ENCODE data around the gene PTPRA. TPM values are rescaled to one million over a fixed set of nuclear protein-coding genes. Genes with fewer than 3 reads are reported as not detected.

The PTPRA gene
- total RNA-seq, 1 experiment from 2014 or later: 45.2 TPM

GRCh38 chr20:2986466-2986865, 113.2 kb downstream of the PTPRA start:
- Histone ChIP-seq H3K23ac (ENCODE audit: insufficient read length, low read depth, low read length) (no peak overlapping the region), H2BK120ac (ENCODE audit: low read depth, low read length, poor library complexity, severe bottlenecking) (no peak overlapping the region), H3K27me3 (ENCODE audit: insufficient read depth, low read length) (no peaks in the 10 kb centered on the region), H4K5ac (ENCODE audit: insufficient read length, low read depth, low read length) (no peak overlapping the region), H3K14ac (ENCODE audit: insufficient read depth, low read length) (no peak overlapping the region), H3K9me3 (ENCODE audit: control insufficient read depth, low read depth, low read length) (no peaks in the 10 kb centered on the region), H3T11ph (ENCODE audit: low read length) (no peak overlapping the region), H2BK5ac (ENCODE audit: insufficient read length, low read length) (no peak overlapping the region), H4K8ac (replicated peaks; ENCODE audit: insufficient read length, low read depth, low read length) (no peak overlapping the region), H3K4me1 (ENCODE audit: insufficient read depth, low read length) (no peaks in the 10 kb centered on the region), H2BK12ac (ENCODE audit: insufficient read length, low read depth, low read length) (no peak overlapping the region), H2AFZ (ENCODE audit: low read length) (no peak overlapping the region), H4K20me1 (ENCODE audit: control insufficient read depth, insufficient read depth, insufficient read length) (no peaks in the 10 kb centered on the region), H3K56ac (ENCODE audit: insufficient read length, low read depth, low read length) (no peak overlapping the region), H2AK5ac (ENCODE audit: insufficient read length, low read length) (no peak overlapping the region), H3K18ac (ENCODE audit: insufficient read length, low read depth, low read length) (no peak overlapping the region), H3K9ac (ENCODE audit: extremely low read depth, insufficient read length, low read length) (no peak overlapping the region), H3K79me1 (ENCODE audit: insufficient read depth, low read depth, low read length, poor library complexity, severe bottlenecking) (no peaks in the 10 kb centered on the region), H4K91ac (ENCODE audit: insufficient read length, low read depth, low read length) (no peak overlapping the region), H2BK15ac (ENCODE audit: low read depth, low read length) (no peak overlapping the region), H3K79me2 (ENCODE audit: insufficient read depth, low read length) (no peaks in the 10 kb centered on the region), H2BK20ac (ENCODE audit: low read depth, low read length, poor library complexity, severe bottlenecking) (no peak overlapping the region), H3K27ac (ENCODE audit: insufficient read length, low read depth, low read length) (no peak overlapping the region), H3K4me2 (ENCODE audit: insufficient read depth, insufficient read length, low read length) (no peak overlapping the region), H3K4ac (ENCODE audit: low read depth, low read length) (no peak overlapping the region), H3K23me2 (ENCODE audit: insufficient read length, low read depth, low read length, poor library complexity, severe bottlenecking) (no peaks in the 10 kb centered on the region)
- H3K27ac Mint-ChIP-seq: no peak overlapping the region
- no peaks in the 10 kb centered on the region for H3K27me3 Mint-ChIP-seq (ENCODE audit: low read depth)
- WGBS (ENCODE audit: extremely low coverage, insufficient read length, low lambda C conversion rate): no CpG with 5 or more reads among the region's 2 CpGs
- H3K9me3 Mint-ChIP-seq: no peaks in the 10 kb centered on the region
- DNase-seq: no peak
- no peak for TF ChIP-seq CTCF (conservative IDR thresholded peaks at IDR 0.05)
- H3K4me1 Mint-ChIP-seq: no peaks in the 10 kb centered on the region
- peaks cover 16 to 47% (median 23%) of the 10 kb centered on the region in 3 experiments; a peak in 6 of 7 replicates for H3K36me3 Mint-ChIP-seq (ENCODE audit: insufficient read depth in 1 of 3, low read depth in 3 of 3)
- no peak overlapping the region; a peak in 1 of 5 replicates for H3K4me3 Mint-ChIP-seq
